GM18951 (cell line): Measurements from ENCODE around the gene DEAF1.
"Not testable (repeated sequence)": the region's sequence is repeated elsewhere in the genome, so short reads cannot be mapped to it uniquely, and the experiment has no call there.

Experiments
- POLR2A ChIP-seq: IDR thresholded peaks from 4 replicates; pipeline ENCODE4 v1.6.1; 2011; ENCODE audit warnings: mild to moderate bottlenecking; ENCODE audit not compliant: insufficient read length, insufficient read depth; ENCODE audit errors: extremely low read depth
- in situ Hi-C: fragments of 300-500 bp; cut with MboI; formaldehyde crosslinking; loops from one replicate; pipeline ENCODE4 v1.12.0; 2022; ENCODE audit warnings: low sequenced_read_pairs, mixed read lengths, inconsistent platforms; ENCODE audit not compliant: unreplicated experiment

Gene DEAF1

GRCh38 chr11:650482-650881, 44.5 kb downstream of the DEAF1 start:
- in situ Hi-C loops = no loop called here
- TF ChIP-seq POLR2A = no peak

DNA sequence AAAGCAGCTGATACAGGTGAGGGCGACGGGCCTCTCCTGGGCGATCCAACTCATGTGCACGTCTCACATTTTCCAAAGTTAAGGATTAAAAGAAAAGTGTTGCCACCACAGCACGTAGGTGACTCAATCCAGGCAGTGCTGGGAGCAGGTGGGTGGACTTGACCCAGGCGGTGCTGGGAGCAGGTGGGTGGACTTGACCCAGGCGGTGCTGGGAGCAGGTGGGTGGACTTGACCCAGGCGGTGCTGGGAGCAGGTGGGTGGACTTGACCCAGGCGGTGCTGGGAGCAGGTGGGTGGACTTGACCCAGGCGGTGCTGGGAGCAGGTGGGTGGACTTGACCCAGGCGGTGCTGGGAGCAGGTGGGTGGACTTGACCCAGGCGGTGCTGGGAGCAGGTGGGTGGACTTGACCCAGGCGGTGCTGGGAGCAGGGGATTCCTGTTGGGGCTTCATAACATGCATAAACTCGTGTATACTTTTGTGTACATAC, 47.3 kb downstream of the DEAF1 start:
- in situ Hi-C loops = not testable (repeated sequence)

DNA sequence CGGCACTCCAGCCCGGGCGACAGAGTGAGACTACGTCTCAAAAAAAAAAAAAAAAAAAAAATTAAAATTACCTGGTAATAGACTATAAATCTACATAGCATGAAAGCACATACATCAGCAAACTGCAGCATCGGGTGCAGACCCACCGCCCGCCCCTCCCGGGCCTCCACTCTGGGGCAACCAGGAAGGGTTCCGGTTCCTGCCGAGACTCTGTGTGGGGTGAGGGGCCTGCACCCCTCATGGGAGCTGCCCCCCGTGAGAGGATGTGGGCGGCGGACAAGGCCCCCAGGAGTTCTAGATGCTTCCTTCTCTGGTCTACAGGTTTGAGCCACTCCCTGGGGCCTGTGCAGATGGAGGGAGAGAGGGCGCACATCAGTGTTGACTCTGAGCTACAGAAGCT, 48.8 kb downstream of the DEAF1 start:
- in situ Hi-C loops = no loop called here
- TF ChIP-seq POLR2A = no peak

DNA sequence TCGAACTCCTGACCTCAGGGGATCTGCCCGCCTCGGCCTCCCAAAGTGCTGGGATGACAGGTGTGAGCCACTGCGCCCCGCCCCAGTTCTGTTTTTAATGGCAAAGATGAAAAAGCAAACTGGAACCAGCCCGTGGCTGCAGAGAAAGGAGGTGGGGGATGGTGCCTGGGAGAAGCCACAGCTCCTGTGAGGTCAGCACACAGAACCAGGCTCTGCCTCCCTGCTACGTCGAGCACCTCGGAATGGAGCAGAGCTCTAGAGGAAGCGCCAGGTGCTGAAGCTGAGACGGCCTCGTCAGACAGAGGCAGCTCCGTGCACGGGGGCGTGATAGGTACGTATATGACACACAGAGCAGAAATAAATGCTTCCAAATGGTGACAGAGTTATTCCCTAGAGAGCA, 49.5 kb downstream of the DEAF1 start:
- in situ Hi-C loops = no loop called here

GRCh38 chr11:643849-644738, 50.9 kb downstream of the DEAF1 start:
- in situ Hi-C loops = no loop called here
- no peak for TF ChIP-seq POLR2A

More for the DNA sequence above, 49.5 kb downstream of the DEAF1 start:
- TF ChIP-seq POLR2A = no peak

DNA sequence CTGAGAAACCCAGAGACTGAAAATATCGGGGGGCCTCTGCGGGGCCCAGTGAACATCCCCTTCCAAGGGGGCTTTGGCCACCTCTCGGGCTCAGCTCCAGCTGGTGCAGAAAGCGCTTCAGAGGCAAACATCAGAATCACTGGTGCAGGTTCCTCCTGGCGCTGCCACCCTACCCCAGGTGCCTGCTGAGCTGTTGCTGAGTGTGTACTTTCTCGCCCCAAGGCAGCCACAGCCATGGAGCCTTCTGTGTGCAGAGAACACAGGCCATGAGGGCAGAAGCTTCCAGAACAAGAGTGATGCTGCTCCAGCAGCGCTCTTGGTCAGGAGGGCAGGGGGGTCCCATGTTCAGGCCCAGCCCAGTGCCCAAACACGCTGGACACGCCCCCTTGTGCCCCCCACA, 51.7 kb downstream of the DEAF1 start:
- in situ Hi-C loops = no loop called here
- TF ChIP-seq POLR2A = no peak

- in situ Hi-C loops = no loop called here
- TF ChIP-seq POLR2A = no peak
Observed at GRCh38 chr11:641806-642370, 53.1 kb downstream of the DEAF1 start.

GRCh38 chr11:640021-640706, 54.9 kb downstream of the DEAF1 start:
- in situ Hi-C loops = no loop called here

DNA sequence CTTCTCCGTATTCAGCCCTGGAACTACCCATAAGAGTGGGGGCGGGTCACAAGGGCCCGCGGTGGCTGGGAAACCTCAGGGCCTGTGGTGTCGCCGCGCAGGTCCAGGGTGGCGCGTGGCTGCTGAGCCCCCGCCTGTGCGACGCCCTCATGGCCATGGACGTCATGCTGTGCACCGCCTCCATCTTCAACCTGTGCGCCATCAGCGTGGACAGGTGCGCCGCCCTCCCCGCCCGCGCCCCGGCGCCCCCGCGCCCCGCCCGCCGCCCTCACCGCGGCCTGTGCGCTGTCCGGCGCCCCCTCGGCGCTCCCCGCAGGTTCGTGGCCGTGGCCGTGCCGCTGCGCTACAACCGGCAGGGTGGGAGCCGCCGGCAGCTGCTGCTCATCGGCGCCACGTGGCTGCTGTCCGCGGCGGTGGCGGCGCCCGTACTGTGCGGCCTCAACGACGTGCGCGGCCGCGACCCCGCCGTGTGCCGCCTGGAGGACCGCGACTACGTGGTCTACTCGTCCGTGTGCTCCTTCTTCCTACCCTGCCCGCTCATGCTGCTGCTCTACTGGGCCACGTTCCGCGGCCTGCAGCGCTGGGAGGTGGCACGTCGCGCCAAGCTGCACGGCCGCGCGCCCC, 55.6 kb downstream of the DEAF1 start:
- in situ Hi-C loops = no loop called here
- no peak for TF ChIP-seq POLR2A

More at GRCh38 chr11:640021-640706, 54.9 kb downstream of the DEAF1 start:
- TF ChIP-seq POLR2A = no peak

- in situ Hi-C loops = no loop called here
- no peak for TF ChIP-seq POLR2A
Observed at GRCh38 chr11:638631-639331, 56.2 kb downstream of the DEAF1 start.

DNA sequence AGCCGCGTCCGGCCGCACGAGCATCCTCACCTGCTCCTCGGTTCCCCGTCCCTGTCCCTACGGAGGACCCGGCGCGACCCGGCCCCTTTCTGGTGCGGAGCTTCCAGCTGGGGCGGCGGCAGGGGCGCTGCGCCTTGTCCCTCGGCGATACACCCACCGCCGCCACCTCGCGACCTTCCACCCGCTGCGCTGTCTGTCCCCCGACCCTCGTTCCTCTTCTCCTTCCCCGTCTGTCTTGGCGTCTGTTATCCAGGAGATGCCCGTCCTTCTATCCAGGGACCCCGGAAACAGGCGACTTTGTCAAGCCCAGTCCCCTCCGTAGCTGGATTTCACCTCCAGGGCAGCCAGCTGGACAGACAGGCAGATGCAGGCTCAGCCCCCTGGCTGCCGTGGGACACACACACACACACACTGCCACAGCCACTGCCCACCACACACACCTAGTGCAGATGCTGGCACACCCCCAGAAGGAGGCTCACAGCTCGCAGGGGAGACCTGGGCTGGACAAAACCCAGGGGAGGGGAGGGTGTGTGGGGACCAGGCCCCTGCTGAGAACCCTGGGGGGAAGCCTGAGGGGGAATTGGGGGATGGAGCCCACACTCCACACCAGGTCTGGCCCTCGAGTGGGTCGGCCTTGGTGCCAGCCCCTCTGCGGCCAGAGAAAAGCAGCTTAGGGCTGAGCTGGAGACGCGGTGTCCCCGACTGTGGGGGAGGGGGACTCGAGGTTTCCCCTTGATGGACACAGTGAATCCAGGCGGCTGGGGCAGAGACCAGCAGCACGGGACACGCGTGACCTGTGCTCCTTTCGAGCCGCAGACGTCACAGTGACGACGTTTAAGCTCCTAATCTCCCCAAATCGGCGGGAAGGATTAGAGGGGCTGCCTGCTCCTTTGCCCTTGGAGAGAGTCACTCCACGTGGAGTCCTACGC, 57.2 kb downstream of the DEAF1 start:
- in situ Hi-C loops = no loop called here
- TF ChIP-seq POLR2A = no peak

DNA sequence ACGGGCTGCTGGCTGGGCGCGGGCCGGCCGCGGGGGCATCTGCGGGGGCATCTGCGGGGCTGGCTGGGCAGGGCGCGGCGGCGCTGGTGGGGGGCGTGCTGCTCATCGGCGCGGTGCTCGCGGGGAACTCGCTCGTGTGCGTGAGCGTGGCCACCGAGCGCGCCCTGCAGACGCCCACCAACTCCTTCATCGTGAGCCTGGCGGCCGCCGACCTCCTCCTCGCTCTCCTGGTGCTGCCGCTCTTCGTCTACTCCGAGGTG, 57.8 kb downstream of the DEAF1 start:
- in situ Hi-C loops = no loop called here
- TF ChIP-seq POLR2A = no peak
